Sigmoid colon (tissue), 7 donors: ENCODE data around the gene PHC3. TPM values are rescaled to one million over a fixed set of nuclear protein-coding genes. Genes with fewer than 3 reads are reported as not detected.

ENCODE experiments used
- DNase-seq: peaks from one replicate; pipeline ENCODE4 v3.0.0-alpha.2; 2019
- H3K27ac ChIP-seq, 4 donors: fragments of 200-600 bp; sonication (generic); one replicate each; pipeline ENCODE4 v1.5.1; 2016 to 2019; ENCODE audit warnings: mild to moderate bottlenecking in 1 of 4
- H3K27me3 ChIP-seq, 3 donors: fragments of 200-600 bp; sonication (generic); one replicate each; pipeline ENCODE4 v1.5.1; 2019; ENCODE audit warnings: mild to moderate bottlenecking in 1 of 3
- H3K36me3 ChIP-seq, 4 donors: fragments of 200-600 bp; sonication (generic); one replicate each; pipeline ENCODE4 v1.5.1; 2016 to 2019
- H3K4me1 ChIP-seq, 4 donors: fragments of 200-600 bp; sonication (generic); one replicate each; pipeline ENCODE4 v1.5.1; 2017 to 2019
- H3K4me3 ChIP-seq, 4 donors: fragments of 200-600 bp; sonication (generic); one replicate each; pipeline ENCODE4 v1.5.1; 2017 to 2019; ENCODE audit warnings: mild to moderate bottlenecking in 2 of 4, moderate library complexity in 1 of 4
- H3K9me3 ChIP-seq, 4 donors: fragments of 200-600 bp in 3 of 4; sonication (generic) in 3 of 4; one replicate each; pipeline versions ENCODE4 v1.5.1 to v1.6.1; 2013 to 2019
- EP300 ChIP-seq, 4 donors: sonication (generic); formaldehyde crosslinking; IDR thresholded peaks; one replicate each; pipeline ENCODE4 v1.6.1; 2017; ENCODE audit warnings: antibody characterized with exemption in 4 of 4
- POLR2A ChIP-seq, 2 donors: fragments of 450-650 bp; IDR thresholded peaks; one replicate each; pipeline ENCODE4 v1.6.1; 2016; ENCODE audit warnings: antibody characterized with exemption in 2 of 2, mild to moderate bottlenecking in 2 of 2, moderate library complexity in 2 of 2
- POLR2AphosphoS5 ChIP-seq, 4 donors: sonication (generic); formaldehyde crosslinking; IDR thresholded peaks; one replicate each; pipeline ENCODE4 v1.6.1; 2017; ENCODE audit warnings: antibody characterized with exemption in 4 of 4
- WGBS, 2 donors: extraction: QIAGEN DNeasy Blood & Tissue Kit; methylation state at CpG; one replicate each; pipeline ENCODE4 v1.1.7; 2013; 5-methylcytosine and 5-hydroxymethylcytosine counted together
- intact Hi-C: fragments of 100-400 bp; cut with DNase I; formaldehyde crosslinking; loops from one replicate; pipeline ENCODE4 v1.15.1; 2023
- polyA plus RNA-seq, 3 donors: library from polyadenylated mRNA; stranded (reverse); fragments of 200-250 nt; gene quantifications; one replicate each; pipeline ENCODE4 v1.2.3, GENCODE V29; 2013
- total RNA-seq, 4 donors: library from RNA; depleted of rRNA; stranded (reverse); fragments of >200 nt; gene quantifications; one replicate each; pipeline ENCODE4 v1.1.0, GENCODE V29; 2016
- TF ChIP-seq, protein P1 (sequence below), 4 experiments: fragments of 450-650 bp in 3 of 4; fragments of 200-600 bp in 1 of 4; IDR thresholded peaks; one replicate each; pipeline ENCODE4 v1.5.1; 2016 to 2019; ENCODE audit warnings: antibody characterized with exemption in 4 of 4, mild to moderate bottlenecking in 3 of 4, moderate library complexity in 2 of 4
- donor health status: healthy with polysubstance abuse.
- donor health status: Bipolar disorder and iron deficiency.
- donor health status: healthy.

Gene PHC3
- total and polyA plus RNA-seq, 7 donors, result 3.0 to 85.9 (median 56.4) TPM

- 96 to 98% methylated on average over 3 of the region's 3 CpGs for WGBS, 2 donors
- peaks cover 0 to 87% (median 3%) of the 10 kb centered on the region in 4 donors for H3K36me3 ChIP-seq
- intact Hi-C loops, result loop anchor here (10.0 kb wide), 1 partner anchor 295 kb away; no protein-coding TSS in a partner anchor
Measured at GRCh38 chr3:170089862-170090600, 91.5 kb downstream of the PHC3 start.

GRCh38 chr3:170085396-170085795 lies 96.1 kb downstream of the PHC3 start:
- no peaks in the 10 kb centered on the region for H3K9me3 ChIP-seq
- H3K4me1 ChIP-seq, result no peaks in the 10 kb centered on the region
- H3K27me3 ChIP-seq, result no peaks in the 10 kb centered on the region
- DNase-seq, result no peak
- TF ChIP-seq, protein P1, sequence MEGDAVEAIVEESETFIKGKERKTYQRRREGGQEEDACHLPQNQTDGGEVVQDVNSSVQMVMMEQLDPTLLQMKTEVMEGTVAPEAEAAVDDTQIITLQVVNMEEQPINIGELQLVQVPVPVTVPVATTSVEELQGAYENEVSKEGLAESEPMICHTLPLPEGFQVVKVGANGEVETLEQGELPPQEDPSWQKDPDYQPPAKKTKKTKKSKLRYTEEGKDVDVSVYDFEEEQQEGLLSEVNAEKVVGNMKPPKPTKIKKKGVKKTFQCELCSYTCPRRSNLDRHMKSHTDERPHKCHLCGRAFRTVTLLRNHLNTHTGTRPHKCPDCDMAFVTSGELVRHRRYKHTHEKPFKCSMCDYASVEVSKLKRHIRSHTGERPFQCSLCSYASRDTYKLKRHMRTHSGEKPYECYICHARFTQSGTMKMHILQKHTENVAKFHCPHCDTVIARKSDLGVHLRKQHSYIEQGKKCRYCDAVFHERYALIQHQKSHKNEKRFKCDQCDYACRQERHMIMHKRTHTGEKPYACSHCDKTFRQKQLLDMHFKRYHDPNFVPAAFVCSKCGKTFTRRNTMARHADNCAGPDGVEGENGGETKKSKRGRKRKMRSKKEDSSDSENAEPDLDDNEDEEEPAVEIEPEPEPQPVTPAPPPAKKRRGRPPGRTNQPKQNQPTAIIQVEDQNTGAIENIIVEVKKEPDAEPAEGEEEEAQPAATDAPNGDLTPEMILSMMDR (IDR thresholded peaks at IDR 0.05), result no peak
- TF ChIP-seq POLR2AphosphoS5 (IDR thresholded peaks at IDR 0.05), result no peak
- no peak for TF ChIP-seq POLR2A (IDR thresholded peaks at IDR 0.05)
- TF ChIP-seq EP300 (IDR thresholded peaks at IDR 0.05), result no peak
- H3K27ac ChIP-seq, result no peak overlapping the region
- 94 to 97% methylated on average over 6 of the region's 6 CpGs for WGBS, 2 donors
- H3K4me3 ChIP-seq, result no peak overlapping the region
- intact Hi-C loops, result no loop called here
- H3K36me3 ChIP-seq, result peaks cover 0 to 60% (median 3%) of the 10 kb centered on the region in 4 donors

More at GRCh38 chr3:170089862-170090600, 91.5 kb downstream of the PHC3 start:
- H3K4me1 ChIP-seq, result no peaks in the 10 kb centered on the region
- H3K4me3 ChIP-seq, result no peak overlapping the region
- no peak overlapping the region for H3K27ac ChIP-seq
- no peaks in the 10 kb centered on the region for H3K9me3 ChIP-seq
- no peaks in the 10 kb centered on the region for H3K27me3 ChIP-seq
- TF ChIP-seq, protein P1 (IDR thresholded peaks at IDR 0.05), result no peak
- TF ChIP-seq EP300 (IDR thresholded peaks at IDR 0.05), result no peak
- TF ChIP-seq POLR2A (IDR thresholded peaks at IDR 0.05), result no peak
- no peak for TF ChIP-seq POLR2AphosphoS5 (IDR thresholded peaks at IDR 0.05)
- no peak for DNase-seq

DNA sequence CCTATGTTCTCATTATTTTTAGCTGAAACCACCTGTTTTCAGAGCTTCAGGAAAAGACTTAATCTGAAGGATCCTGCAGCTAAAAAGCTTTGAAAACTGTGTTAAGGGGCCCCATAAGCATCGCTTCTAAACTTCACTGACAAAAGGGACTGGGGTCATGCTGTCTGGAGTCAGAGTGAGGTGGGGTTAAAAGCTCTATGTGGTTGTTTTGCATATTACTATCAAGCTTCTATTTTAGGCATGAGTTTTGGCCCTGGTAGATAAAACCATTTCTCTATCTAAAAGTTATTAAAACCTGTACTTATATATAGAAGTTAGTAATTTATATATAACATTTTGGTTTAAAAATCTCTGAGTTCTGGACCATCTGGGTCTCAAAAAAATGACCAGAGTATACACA lies 98.2 kb downstream of the PHC3 start:
- no peaks in the 10 kb centered on the region for H3K9me3 ChIP-seq
- 97 to 99% methylated on average over 1 of the region's 1 CpG for WGBS, 2 donors
- no peaks in the 10 kb centered on the region for H3K27me3 ChIP-seq
- no peaks in the 10 kb centered on the region for H3K4me1 ChIP-seq
- no peak overlapping the region for H3K27ac ChIP-seq
- H3K36me3 ChIP-seq, result peaks cover 0 to 43% (median 3%) of the 10 kb centered on the region in 4 donors
- TF ChIP-seq EP300 (IDR thresholded peaks at IDR 0.05), result no peak
- TF ChIP-seq, protein P1 (IDR thresholded peaks at IDR 0.05), result no peak
- TF ChIP-seq POLR2AphosphoS5 (IDR thresholded peaks at IDR 0.05), result no peak
- TF ChIP-seq POLR2A (IDR thresholded peaks at IDR 0.05), result no peak
- intact Hi-C loops, result no loop called here
- no peak for DNase-seq
- no peak overlapping the region for H3K4me3 ChIP-seq

- 34 to 66% methylated on average over 1 of the region's 1 CpG for WGBS, 2 donors
- intact Hi-C loops, result no loop called here
- DNase-seq, result no peak
- Histone ChIP-seq H3K4me3 (no peak overlapping the region), H3K27ac (no peak overlapping the region), H3K36me3 (peaks cover 0 to 28% (median 2%) of the 10 kb centered on the region in 4 donors), H3K9me3 (no peaks in the 10 kb centered on the region), H3K4me1 (no peaks in the 10 kb centered on the region), H3K27me3 (no peaks in the 10 kb centered on the region)
- TF ChIP-seq POLR2AphosphoS5 (IDR thresholded peaks at IDR 0.05) (no peak), POLR2A (IDR thresholded peaks at IDR 0.05) (no peak), EP300 (IDR thresholded peaks at IDR 0.05) (no peak)
- TF ChIP-seq, protein P1 (IDR thresholded peaks at IDR 0.05), result no peak
Measured at GRCh38 chr3:170081079-170081741, 100.3 kb downstream of the PHC3 start.
